HuH-7.5 (cell line): Measurements from ENCODE around the gene LCE3B.

Experiments used
- DNase-seq: peaks from one replicate; pipeline ENCODE4 v3.0.0; 2011; ENCODE audit warnings: low spot score

The LCE3B gene

GRCh38 chr1:152658649-152659048 is 45.0 kb downstream of the LCE3B start:
- DNase-seq: no peak

GRCh38 chr1:152663098-152663497 is 49.5 kb downstream of the LCE3B start, which contains the start of gene LCE2D:
Gene LCE2D (plus strand): TSS chr1:152663380. CDS start chr1:152664106, 726 bp downstream.
- DNase-seq: no peak
